CD4-positive, alpha-beta T cell treated with Interleukin-6 at 100 ng/mL for 8 hours (primary cell): ENCODE results near the gene IDH2.

Experiments used
- DNase-seq: peaks from one replicate; pipeline ENCODE4 v3.0.0-alpha.2; 2020; ENCODE audit warnings: mixed read lengths, low spot score

Gene IDH2

DNA sequence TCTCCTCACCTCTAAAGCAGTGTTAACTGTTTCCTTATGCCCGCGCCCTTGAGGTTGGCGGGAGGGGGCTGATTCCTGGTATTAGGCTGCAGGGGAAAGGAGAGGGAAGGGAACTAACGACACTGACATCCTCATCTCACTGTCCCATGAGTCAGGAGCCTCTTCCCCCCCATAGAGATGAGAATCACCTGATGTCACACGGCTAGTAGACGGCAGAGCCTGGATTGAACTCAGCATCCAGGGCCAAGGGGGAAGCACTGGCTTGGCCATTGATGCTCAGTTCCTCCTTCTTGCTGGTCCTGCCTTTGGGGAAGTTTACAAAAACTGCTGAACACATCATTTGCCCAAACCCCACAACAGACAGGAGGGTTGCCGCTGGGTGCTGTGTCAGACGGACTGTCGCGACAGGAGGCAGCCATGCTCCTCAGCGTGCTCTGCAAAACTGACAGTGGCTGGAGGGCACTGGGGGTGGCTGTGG lies 38.5 kb downstream of the IDH2 start:
- no peak for DNase-seq

DNA sequence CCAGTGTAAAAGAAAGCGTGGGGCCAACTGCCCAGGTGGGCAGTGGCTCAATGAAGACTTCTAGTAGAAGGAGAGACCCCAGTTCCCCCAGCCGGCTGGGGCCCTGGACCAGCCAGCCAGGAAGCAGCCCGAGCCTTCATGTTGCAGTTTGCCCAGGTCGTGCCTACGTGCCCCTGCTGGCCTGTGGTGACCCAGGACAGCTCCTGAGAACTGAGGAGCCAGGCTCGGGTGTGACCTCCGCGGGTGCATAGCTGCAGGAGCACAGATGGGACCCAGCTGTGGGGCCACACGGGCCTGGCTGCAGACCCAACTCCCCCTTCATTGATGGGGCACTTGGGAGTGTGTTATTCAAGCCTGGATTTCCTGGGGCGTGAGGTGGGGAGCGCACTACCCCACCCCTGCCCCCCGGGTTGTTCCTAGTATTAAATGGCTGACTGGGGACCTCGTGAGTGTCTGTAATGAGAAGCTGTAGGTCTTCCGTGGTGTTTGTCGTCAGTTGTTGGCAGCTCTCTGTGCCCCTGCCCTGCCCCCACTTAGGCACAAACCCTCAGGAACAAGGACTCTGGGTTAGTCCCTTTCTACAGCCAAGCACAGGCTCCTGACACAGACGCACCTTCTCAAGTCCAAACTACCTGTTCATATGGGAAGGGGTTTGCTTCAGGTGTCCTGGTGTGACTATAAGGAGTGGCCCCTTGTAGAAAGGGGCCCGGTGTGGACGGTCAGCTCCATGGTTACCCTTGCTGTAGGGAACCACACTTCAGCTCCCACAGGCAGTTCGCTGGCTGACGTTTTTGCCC lies 39.1 kb downstream of the IDH2 start:
- DNase-seq = no peak

DNA sequence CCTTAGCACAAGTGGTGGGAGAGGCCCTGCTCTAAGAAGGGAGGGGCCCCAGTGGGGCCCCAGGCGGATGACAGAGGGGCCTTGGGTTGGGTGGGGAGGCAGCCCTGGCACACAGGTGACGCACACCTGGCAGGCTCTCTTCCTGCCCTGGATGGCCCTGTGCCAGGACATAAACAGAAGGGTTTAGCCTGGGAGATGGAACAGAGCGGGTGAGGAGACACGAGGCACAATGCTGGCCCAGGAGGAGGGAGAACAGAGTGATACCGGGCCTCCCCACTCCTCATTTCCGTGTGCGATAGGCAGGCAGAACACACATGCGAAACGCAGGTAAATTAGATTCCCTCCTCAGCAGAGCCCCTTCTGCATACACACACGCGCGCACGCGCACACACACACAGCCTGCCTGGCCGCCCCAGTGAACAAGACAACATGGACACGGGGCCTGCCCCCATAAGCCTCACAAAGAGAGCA lies 39.8 kb downstream of the IDH2 start:
- peak; percentile 19 for DNase-seq

DNA sequence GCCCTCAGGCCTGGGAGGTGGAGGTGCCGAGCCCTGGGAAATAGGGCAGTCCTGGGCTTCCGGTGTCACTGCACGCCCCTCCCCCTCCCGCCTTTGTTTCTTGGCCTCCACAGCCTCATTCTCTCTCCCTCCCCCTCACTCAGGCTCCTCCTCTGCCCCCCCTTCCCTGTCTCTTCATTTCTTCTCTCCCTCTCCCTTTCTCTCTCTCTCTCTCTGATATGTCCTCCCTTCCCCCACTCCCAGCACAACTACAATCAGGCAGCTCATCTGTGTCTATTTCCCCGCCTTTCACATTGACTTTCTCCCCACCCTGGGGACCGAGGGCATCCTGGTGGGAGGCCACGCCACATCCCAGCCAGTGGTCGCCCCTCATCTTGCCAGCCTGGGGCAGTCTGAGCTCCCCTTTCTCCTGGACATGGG lies 40.2 kb downstream of the IDH2 start:
- DNase-seq = peak; percentile 46

DNA sequence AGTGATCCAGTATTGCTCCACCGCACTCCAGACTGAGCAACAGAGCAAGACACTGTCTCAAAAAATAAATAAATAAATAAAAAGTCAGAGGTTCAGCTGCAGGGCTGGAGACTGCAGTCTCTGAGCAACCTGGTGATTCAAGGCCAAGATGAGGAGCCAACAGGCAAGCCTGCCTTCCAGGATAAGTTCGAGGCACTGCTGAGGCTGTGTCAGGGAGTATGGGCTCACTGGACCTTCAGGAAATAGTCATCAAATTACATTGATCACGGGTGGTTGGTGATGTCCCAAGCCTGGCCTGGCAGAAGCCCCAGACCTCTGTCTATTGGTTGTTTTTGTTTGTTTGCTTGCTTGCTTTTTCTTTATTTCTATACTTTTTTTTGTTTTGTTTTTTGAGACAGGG lies 41.5 kb downstream of the IDH2 start:
- DNase-seq = no peak

DNA sequence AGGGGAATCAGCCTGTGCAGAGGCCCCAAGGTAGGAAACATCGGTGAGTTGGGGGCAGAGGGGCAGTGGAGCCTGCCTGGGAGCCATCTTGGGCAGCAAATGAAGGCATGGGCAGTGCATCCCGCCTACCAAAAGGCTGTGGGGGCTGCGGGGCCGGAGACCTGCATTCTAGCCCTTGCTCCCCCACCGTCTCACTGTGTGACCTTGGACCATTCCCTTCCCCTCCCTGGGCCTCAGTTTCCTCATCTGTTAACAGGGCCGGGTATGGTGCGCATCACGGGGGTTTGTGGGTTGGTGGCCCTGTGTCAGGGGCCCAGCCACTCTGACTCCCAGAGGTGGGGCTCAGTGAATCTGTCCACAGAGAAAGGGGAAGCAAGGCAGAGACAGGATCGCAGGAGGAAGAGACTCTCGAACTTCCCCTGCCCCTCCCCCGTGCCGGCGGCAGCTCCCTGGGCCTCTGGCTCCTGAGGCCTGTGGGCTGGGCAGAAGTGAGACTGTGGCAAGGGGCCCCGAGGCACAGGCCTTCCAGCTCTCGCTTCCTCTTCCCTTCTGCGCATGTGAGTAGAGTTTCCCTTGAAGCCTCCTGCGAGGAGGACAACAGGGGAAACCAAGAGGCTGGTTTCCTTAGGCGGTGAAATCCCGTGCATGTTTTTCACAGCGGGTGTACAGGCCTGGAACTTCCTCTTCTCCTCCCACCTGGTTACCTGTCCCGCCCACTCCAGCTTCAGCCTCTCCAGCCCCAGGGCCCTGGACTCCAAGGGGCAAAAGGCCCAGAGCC lies 42.9 kb downstream of the IDH2 start:
- peak; percentile 74 for DNase-seq

DNA sequence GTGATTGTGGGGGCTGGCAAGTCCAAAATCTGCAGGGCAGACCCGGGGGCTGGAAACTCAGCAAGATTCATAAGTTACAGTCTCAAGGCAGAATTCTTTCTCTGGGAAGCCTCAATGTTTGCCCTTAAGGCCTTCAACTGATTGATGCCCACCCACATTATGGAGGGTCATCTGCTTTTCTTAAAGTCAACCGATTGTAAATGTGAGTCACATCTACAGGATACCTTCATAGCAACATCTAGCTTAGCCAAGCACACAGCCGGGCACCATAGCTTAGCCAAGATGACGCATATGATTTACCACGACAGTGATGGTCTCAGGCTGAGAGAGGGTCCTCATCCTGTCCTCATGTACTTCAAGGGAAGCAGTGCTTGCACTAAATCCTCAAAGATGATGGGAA lies 43.5 kb downstream of the IDH2 start:
- no peak for DNase-seq

DNA sequence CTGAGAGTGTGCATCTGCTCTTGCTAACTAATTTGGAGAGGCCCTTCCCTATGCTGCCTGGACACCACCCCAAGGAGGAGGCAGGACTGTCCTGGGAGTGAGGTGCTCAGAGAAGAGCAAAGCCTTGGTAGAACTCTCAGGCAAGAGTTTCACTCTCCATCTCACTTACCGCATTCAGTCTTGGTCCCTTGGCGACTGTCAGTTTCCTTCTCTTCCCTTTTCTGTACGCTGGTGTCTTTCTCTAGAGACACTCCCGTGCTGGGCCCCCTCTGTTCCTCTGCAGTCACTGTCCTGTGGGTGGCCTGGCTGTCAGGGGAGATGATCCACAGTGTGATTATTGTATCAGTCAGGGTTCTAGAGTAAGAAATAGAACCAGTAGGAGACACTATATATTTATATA lies 44.0 kb downstream of the IDH2 start:
- DNase-seq = no peak

DNA sequence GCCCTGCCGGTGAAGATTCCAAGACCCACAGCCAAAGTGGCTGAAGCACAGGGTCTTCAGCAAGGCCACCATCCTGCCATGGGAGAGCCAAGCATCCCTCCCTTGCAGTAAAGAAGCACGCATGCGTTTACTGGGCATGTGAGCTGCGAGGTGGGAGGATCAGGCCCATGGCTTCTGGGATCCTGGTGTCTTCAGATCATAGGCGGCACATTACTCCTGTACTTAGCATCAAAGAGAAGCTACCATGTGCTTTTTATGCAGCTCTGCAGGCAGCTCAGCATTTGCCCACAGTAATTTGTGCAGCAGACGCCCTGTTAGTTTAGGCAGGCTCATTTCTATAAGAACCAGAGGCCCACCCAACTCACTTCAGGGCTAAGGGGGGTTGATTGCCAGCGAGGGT lies 45.7 kb downstream of the IDH2 start:
- no peak for DNase-seq

DNA sequence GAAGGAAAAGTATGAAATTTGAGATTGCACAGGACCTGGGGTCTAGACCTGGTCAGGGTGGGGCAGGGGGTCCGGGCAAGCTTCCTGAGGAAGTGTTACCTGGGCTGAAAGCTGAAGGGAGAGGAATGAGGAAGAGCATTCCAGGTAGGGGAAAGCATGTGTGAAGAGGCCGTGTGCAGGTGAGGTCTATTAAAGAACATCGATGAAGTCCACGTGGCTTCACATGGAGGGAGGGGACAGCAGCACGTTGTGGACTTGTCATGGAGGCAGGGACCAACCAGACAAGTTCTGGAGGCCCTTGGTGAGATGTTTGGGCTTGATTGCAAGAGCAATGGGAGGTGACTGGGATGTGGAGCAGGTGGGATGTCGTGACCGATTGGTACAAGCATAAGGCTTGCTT lies 47.1 kb downstream of the IDH2 start:
- DNase-seq = no peak

DNA sequence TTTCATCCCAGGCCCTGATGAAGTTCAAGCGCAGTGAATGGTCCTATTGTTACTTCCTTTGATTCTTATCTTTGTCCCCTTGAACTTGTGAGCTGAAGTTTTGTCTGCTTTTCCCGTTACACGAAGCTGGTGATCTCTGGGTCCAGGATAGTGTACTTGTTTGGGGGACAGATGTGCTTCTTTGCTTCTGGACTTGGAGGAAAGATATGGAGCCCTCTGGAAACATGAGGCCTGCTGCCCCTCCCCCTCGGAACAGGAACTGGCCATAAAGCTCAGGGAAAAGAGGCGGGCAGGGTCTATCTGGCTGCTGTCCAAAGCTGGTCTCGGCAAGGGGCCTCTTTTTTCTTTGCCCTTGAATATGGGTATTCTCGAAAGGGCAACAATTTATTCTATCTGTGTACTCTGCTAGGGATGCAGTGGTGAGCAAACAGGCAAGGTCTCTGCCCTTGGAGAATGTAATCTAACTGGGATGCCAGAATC lies 47.6 kb downstream of the IDH2 start:
- DNase-seq = no peak

DNA sequence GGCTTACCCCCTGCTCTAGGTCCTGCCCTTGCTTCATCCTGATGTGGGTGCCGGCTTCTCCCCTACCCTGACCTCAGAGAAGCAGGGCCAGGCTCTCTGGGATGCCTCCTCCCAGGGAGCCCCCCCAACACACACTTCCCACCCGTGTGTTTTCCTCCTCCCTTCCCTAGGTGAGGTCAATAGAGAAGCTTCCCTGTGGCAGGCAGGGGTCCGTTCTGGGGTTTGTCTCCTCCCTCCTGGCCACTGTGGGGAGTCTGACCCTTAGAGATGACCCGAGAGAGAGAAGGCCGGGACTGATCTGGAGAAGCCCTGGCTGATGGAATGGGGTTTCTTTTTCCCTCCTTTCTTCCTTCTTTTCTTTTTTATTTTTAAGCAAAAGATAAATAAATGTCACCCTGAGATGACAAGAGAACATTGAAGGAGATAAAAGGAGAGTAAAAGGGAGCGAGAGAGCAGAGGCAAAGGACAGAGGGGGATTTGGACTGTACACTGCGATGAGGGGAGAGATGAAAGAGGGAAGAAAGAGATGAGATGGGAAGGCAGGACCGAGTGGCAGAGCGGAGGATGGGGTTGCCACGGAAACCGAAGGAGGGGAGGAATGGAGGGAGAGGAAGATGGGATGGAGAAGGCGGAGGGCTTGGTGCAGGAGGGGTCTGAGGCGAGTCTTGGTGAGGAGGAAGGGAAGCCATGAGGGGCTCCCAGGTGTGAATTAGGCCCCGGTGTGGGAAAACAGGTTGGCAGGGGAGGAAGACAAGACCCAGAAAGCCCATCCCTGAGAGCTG lies 48.4 kb downstream of the IDH2 start:
- DNase-seq = no peak

DNA sequence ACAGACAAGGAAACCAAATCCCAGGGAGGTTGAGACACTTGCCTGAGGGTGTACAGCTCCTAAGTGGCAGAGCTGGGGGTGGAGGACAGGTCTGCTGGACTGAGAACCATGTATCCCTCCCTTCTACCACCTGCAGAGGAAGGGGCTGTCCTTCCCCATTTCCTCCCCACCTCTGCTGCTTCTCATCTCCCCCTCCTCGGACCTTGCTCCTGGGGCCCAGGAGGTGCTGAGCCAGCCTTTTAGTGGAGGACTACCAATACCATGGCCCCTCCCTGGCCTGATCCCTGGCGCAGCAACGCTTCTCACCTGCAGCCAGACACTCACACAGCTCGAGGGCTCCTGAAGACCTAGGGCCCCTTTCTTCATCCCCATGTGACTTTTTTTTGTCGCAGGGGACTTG lies 50.4 kb downstream of the IDH2 start:
- DNase-seq = no peak

DNA sequence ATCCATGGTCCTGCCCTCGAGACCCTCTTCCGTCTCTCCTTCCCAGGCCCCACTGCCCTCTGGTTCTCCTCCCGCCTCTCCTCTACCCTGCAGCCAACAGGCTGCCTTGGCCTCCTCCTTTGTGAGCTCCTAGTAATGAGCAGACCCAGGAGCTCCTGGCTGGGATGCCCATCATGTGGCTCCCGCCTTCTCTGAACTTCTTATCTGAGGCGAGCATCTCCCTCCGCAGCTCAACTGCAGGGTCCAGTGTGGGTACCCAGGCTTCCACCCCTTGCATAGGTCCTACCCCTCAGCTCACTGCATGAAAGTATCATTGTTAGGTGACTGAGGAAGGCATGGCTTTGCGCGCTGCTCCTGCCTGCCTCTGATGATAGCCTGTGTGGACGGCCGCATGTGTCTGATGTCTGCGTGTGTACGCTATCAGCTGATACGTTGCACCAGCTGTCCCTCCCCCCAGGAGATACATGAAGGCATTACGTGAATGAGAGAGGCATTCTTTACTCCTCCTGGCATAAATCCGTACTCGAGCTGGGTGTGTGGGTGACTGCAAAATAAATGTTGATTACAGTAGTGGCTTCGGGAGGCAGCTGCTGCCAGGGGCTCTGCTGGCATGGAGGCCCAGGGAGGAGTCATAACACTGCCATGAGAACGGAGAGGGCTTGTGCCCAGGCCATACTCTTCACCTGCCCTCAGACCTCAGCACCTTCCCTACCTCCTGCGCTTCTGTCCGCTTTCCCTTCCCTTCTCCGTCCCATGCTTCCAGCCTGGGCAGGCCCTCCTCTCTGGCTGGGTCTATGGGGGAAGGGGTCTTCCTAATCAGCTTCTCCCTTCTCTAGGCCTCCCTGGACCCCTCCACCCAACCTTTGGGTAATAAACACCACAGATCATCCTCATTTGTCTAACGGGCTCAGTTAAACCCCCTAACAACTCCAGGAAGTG lies 52.3 kb downstream of the IDH2 start:
- DNase-seq = no peak

DNA sequence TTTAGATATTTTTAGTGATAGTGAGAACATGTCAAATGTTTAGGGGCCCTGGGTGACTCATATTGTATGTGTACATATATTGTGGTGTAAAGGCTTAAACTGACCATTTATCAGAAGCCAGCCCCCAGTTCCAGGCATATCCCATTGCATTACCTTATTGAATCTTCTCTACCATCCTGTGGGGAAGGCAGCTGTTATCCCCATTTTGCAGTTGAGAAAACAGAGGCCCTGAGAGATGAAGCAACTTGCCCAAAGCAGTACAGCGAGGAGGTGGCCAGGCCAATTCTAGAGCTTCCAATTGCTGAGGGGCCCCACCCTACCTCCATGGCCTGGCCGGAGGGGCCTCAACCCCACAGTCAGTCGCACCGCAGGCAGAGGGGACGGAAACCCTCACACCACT lies 53.2 kb downstream of the IDH2 start:
- no peak for DNase-seq

DNA sequence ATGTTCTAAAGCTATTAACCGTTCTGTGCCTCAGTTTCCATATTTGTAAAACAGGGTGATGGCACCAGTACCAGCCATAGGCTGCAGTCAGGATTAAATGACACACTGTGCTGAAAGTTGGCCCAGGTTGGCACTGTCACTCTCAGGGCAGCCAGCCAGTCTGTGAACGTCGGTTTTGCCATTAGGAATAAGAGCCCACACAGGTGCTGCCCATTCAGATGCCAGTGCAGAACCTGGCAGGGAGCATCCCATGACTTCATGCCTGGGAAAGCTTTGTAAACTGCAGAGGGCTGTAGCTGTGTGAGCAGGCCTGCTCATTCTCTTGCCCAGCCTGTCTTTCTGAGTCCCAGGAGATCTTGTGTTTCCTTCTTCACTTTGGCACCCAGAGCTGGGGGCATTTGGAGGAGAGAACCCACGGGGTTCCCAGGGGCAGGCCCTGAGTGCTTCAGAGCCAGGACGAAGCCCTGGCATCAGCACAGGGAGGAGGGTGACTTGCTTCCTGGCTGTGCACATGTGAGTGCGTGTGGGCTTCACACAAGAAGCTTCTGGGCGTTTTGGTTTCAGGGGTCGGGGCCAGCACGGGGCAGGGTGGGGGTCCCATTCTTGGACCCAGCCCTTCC lies 54.2 kb downstream of the IDH2 start:
- no peak for DNase-seq

DNA sequence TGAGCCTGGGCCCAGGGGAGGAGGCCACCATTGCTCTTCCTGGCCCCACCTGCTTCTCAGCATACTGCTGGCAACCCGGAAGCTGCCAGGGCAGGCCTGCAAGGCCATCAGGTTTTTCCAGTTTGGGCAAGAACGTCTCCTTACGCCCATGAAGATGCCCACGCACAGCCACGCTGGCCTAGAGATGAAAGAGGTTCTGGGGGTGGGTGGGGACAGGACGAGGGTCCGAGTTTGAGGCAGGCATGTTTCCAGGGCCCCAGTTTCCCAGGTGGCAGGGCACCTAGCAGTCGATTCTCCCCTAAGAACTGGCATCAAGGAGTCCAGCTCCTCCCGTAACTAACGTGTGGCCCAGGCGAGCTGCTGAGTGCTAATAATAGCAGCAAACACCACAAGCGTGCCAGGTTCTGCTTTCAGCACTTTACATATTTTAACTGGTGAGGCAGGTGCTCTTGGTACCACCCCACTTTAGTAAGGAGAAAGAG lies 55.3 kb downstream of the IDH2 start:
- DNase-seq = no peak

DNA sequence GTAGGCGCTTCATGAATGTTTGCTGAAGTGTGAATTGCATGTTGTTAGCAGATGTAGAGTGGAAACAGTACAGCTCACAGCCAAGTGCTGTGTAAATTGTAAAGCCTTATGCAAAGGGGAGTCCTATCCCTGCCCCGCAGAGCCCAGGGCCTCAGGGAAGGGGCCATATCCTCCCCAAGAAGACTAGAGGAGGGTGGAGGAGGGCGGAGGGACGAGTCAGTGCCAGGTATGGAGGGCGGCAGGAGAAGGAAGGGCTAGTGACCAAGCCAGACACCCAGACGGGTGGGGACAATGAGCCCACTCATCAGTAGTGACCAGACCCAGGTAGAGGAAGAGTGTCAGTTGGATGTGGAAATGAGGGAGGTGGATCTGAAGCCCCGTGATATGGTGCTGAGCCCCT lies 56.0 kb downstream of the IDH2 start:
- no peak for DNase-seq

DNA sequence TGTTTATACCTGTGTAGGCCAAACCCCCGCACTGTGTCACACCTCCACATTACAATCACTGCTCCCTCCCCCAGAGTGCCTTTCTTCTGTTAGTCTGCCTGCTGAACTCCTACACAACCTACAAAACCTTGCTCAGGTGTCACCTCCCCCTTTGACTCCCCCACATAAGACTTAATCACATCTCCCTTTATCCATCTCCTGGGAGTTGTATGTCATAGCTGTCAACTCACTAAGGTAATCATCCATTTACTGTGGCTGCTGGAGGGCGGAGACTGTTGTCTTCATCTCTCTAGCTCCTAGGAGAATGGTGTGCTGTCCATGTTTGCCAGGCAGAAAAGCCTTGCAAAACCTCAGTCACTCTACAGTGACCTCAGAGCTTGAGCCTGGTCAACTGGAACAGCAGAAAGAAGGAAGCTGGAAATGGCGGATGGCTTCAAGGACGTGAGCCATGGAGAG lies 57.3 kb downstream of the IDH2 start:
- no peak for DNase-seq

DNA sequence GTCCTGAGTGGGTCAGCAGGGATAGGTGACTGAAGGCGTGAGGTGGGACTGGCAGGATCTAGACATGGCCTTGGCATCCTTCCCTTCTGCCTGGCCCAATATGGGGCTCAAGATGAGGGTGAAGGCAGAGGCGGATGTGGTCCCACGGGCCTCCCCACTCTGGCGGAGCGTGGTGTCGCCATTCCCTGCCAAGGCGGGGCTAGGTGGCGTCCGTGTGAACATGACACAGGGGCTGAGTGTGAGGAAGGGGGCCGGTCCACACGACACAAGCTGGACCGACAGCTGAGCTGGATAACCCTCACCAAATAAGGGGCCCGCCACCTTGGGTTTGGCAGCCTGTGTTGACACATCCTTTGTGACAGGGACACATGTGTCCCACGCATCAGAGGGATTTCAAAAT lies 58.1 kb downstream of the IDH2 start:
- no peak for DNase-seq
